Measurements from ENCODE around the gene SNAI1. TPM values are rescaled to one million over a fixed set of nuclear protein-coding genes. Genes with fewer than 3 reads are reported as not detected.

SNAI1 gene
- total and polyA plus RNA-seq, 2 donors (not counting 3 experiments of a cell fraction or from before 2014, with no cell fraction given): 10.8 to 13.4 TPM

DNA sequence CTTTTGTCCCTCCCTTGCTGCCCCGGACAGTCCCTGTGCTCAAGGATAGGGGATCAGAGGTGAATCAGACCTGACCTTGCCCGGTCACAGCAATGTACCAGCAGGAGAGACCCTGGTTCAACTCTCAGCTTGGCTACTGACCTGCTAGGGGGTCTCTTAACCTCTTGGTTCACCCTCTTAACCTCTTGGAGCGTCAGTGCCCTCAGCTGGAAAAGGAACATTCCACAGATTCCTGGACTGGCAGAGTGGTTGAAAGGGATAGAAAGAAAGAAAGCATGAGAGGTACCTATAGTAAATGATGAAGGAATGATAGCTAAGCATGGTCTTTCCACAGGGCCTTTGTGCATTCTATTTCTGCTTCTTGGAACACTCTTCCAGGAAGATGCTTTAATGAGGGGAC is 25.2 kb downstream of the SNAI1 start:
- dilution Hi-C loops (cut with MboI; ENCODE audit: extremely low pct_ligation_motif_present, low sequenced_read_pairs): no loop called here
- no peak overlapping the region for H3K4me2 ChIP-seq (ENCODE audit: insufficient read depth, low read length)
- CTCF ChIA-PET: interaction anchor here (1.3 to 1.9 kb wide), 3 partner anchors 16 to 63 kb away, joined by 3 to 7 read pairs (median 3); no protein-coding TSS in a partner anchor
- no peaks in the 10 kb centered on the region for H3K79me2 ChIP-seq (ENCODE audit: control insufficient read depth, insufficient read depth, low read length)
- no peaks in the 10 kb centered on the region for H3K9me3 ChIP-seq (replicated peaks; ENCODE audit: control insufficient read depth, insufficient read depth, low read length)
- no TSS peak for BruUV-seq (replicated peaks)
- no peaks in the 10 kb centered on the region for H3K36me3 ChIP-seq (ENCODE audit: control insufficient read depth in 2 of 2, extremely low read depth in 1 of 2, insufficient read depth in 2 of 2, low read length in 2 of 2)
- H3K27me3 ChIP-seq (ENCODE audit: control insufficient read depth in 2 of 2, insufficient read depth in 2 of 2, low read length in 2 of 2): no peaks in the 10 kb centered on the region
- H3K4me3 ChIP-seq (replicated peaks in 1 of 3; ENCODE audit: insufficient read depth in 1 of 3, low read depth in 1 of 3, low read length in 3 of 3): no peak overlapping the region
- intact Hi-C loops (cut with micrococcal nuclease): no loop called here
- H2AFZ ChIP-seq (ENCODE audit: low read depth, low read length): no peak overlapping the region
- TF ChIP-seq MYC (IDR thresholded peaks at IDR 0.05; ENCODE audit: low read depth, low read length) (no peak), GATA2 (IDR thresholded peaks at IDR 0.05; ENCODE audit: insufficient read depth, insufficient read length, low read depth, low read length) (no peak), JUN (IDR thresholded peaks at IDR 0.05; ENCODE audit: borderline replicate concordance, insufficient read depth, insufficient read length, low read depth) (no peak), POLR2AphosphoS5 (IDR thresholded peaks at IDR 0.05; ENCODE audit: insufficient read depth, low read depth, low read length) (no peak), POLR2A (IDR thresholded peaks at IDR 0.05; ENCODE audit: low read depth, low read length) (no peak), EZH2 (IDR thresholded peaks at IDR 0.05; ENCODE audit: borderline replicate concordance, low read depth, low read length, severe bottlenecking) (no peak), FOS (IDR thresholded peaks at IDR 0.05; ENCODE audit: borderline replicate concordance, insufficient read depth, low read length) (no peak)
- TF ChIP-seq, protein P1, sequence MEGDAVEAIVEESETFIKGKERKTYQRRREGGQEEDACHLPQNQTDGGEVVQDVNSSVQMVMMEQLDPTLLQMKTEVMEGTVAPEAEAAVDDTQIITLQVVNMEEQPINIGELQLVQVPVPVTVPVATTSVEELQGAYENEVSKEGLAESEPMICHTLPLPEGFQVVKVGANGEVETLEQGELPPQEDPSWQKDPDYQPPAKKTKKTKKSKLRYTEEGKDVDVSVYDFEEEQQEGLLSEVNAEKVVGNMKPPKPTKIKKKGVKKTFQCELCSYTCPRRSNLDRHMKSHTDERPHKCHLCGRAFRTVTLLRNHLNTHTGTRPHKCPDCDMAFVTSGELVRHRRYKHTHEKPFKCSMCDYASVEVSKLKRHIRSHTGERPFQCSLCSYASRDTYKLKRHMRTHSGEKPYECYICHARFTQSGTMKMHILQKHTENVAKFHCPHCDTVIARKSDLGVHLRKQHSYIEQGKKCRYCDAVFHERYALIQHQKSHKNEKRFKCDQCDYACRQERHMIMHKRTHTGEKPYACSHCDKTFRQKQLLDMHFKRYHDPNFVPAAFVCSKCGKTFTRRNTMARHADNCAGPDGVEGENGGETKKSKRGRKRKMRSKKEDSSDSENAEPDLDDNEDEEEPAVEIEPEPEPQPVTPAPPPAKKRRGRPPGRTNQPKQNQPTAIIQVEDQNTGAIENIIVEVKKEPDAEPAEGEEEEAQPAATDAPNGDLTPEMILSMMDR (IDR thresholded peaks at IDR 0.05; ENCODE audit: extremely low read depth in 1 of 2, insufficient read depth in 1 of 2, low read depth in 1 of 2, low read length in 2 of 2): no peak
- TF ChIP-seq, protein P2, sequence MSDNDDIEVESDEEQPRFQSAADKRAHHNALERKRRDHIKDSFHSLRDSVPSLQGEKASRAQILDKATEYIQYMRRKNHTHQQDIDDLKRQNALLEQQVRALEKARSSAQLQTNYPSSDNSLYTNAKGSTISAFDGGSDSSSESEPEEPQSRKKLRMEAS (IDR thresholded peaks at IDR 0.05; ENCODE audit: insufficient read depth, insufficient read length): no peak
- no peaks in the 10 kb centered on the region for H4K20me1 ChIP-seq (replicated peaks; ENCODE audit: control insufficient read depth, extremely low read depth, insufficient read depth, low read length)
- H3K9ac ChIP-seq (replicated peaks; ENCODE audit: extremely low read depth, insufficient read depth, low read length): no peak overlapping the region
- POLR2A ChIA-PET: interaction anchor here (0.6 kb wide), 1 partner anchor 9 kb away, joined by 3 read pairs; no protein-coding TSS in a partner anchor
- peaks cover 2% of the 10 kb centered on the region for H3K4me1 ChIP-seq (ENCODE audit: control insufficient read depth, extremely low read depth, insufficient read depth, low read length)
- H3K27ac ChIP-seq (ENCODE audit: insufficient read depth, low read depth, low read length): no peak overlapping the region
- H3K9me1 ChIP-seq (replicated peaks; ENCODE audit: control insufficient read depth, extremely low read depth, insufficient read depth, low read length): no peaks in the 10 kb centered on the region
- DNase-seq (ENCODE audit: low read depth, low spot score) (no peak), FAIRE-seq (no peak)
